ENCODE results near the gene SYNE1. TPM values are rescaled to one million over a fixed set of nuclear protein-coding genes. Genes with fewer than 3 reads are reported as not detected.

The SYNE1 gene
- total RNA-seq, 1 donor from 2014 or later = 233 TPM

DNA sequence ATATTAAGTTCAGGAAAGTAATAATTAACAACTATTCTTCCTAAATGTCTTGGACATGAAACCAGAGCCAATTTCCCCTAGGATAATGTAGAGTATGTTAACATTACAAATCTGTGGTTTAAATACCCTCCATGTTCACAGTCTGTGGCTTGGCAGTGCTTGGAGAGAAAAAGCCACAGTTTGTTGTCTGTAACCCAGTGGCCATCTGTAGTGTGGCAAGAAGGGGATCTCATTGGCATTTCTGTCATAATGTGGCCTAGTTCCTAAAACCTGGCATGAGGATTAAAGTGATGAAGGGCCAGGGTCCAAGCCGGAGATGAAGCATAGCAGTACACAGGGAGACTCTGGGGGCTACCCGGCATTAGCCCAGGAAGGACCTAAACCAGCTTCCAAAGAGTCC, 31.2 kb downstream of the SYNE1 start:
- intact Hi-C loops (cut with DNase I) = no loop called here
- no peak overlapping the region for H3K4me3 ChIP-seq

GRCh38 chr6:152605342-152605741, 31.8 kb downstream of the SYNE1 start:
- Histone ChIP-seq H3K36me3 (no peaks in the 10 kb centered on the region), H3K4me3 (no peak overlapping the region), H3K27ac (no peak overlapping the region), H3K9me3 (no peaks in the 10 kb centered on the region), H3K4me1 (no peaks in the 10 kb centered on the region), H3K27me3 (no peaks in the 10 kb centered on the region)
- TF ChIP-seq, protein P1, sequence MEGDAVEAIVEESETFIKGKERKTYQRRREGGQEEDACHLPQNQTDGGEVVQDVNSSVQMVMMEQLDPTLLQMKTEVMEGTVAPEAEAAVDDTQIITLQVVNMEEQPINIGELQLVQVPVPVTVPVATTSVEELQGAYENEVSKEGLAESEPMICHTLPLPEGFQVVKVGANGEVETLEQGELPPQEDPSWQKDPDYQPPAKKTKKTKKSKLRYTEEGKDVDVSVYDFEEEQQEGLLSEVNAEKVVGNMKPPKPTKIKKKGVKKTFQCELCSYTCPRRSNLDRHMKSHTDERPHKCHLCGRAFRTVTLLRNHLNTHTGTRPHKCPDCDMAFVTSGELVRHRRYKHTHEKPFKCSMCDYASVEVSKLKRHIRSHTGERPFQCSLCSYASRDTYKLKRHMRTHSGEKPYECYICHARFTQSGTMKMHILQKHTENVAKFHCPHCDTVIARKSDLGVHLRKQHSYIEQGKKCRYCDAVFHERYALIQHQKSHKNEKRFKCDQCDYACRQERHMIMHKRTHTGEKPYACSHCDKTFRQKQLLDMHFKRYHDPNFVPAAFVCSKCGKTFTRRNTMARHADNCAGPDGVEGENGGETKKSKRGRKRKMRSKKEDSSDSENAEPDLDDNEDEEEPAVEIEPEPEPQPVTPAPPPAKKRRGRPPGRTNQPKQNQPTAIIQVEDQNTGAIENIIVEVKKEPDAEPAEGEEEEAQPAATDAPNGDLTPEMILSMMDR (IDR thresholded peaks at IDR 0.05) = no peak
- DNase-seq (ENCODE audit: low spot score in 2 of 2) = no peak
- intact Hi-C loops (cut with DNase I) = no loop called here

More for the DNA sequence above, 31.2 kb downstream of the SYNE1 start:
- no peaks in the 10 kb centered on the region for H3K9me3 ChIP-seq
- H3K4me1 ChIP-seq = no peaks in the 10 kb centered on the region
- no peak overlapping the region for H3K27ac ChIP-seq
- no peaks in the 10 kb centered on the region for H3K36me3 ChIP-seq
- H3K27me3 ChIP-seq = no peaks in the 10 kb centered on the region
- no peak for DNase-seq (ENCODE audit: low spot score in 2 of 2)
- TF ChIP-seq, protein P1 (IDR thresholded peaks at IDR 0.05) = no peak

DNA sequence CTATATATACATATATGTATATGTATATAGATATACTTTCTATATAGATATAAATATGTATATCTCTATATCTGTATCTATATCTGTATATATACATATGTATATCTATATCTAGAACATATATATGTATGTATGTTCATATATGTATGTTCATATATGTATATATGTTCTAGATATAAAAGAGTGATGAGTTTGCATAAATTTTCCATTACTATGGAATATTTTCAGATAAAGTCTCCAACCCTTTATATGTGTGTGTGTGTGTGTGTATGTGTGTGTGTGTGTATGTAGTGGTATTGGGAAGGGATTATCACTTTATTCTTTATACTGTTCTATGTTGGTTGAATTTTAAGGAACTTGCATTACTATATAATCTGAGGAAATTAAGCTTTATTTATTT, 33.3 kb downstream of the SYNE1 start:
- H3K27ac ChIP-seq = no peak overlapping the region
- DNase-seq (ENCODE audit: low spot score in 2 of 2) = no peak
- H3K4me1 ChIP-seq = no peaks in the 10 kb centered on the region
- TF ChIP-seq, protein P1 (IDR thresholded peaks at IDR 0.05) = no peak
- no peak overlapping the region for H3K4me3 ChIP-seq
- intact Hi-C loops (cut with DNase I) = no loop called here
- H3K27me3 ChIP-seq = no peaks in the 10 kb centered on the region
- no peaks in the 10 kb centered on the region for H3K36me3 ChIP-seq
- no peaks in the 10 kb centered on the region for H3K9me3 ChIP-seq

GRCh38 chr6:152600022-152600421, 37.1 kb downstream of the SYNE1 start:
- Histone ChIP-seq H3K4me3 (no peak overlapping the region), H3K9me3 (no peaks in the 10 kb centered on the region), H3K4me1 (no peaks in the 10 kb centered on the region), H3K27me3 (no peaks in the 10 kb centered on the region), H3K36me3 (no peaks in the 10 kb centered on the region), H3K27ac (no peak overlapping the region)
- no peak for DNase-seq (ENCODE audit: low spot score in 2 of 2)
- TF ChIP-seq, protein P1 (IDR thresholded peaks at IDR 0.05) = no peak
- intact Hi-C loops (cut with DNase I) = no loop called here

- TF ChIP-seq, protein P1 (IDR thresholded peaks at IDR 0.05) = no peak
- no peak overlapping the region for H3K27ac ChIP-seq
- intact Hi-C loops (cut with DNase I) = no loop called here
Observed at GRCh38 chr6:152598901-152599537, 38.1 kb downstream of the SYNE1 start.

GRCh38 chr6:152598421-152598820, 38.7 kb downstream of the SYNE1 start:
- H3K27ac ChIP-seq = no peak overlapping the region
- H3K36me3 ChIP-seq = no peaks in the 10 kb centered on the region
- H3K27me3 ChIP-seq = no peaks in the 10 kb centered on the region
- intact Hi-C loops (cut with DNase I) = no loop called here
- DNase-seq (ENCODE audit: low spot score in 2 of 2) = no peak
- H3K9me3 ChIP-seq = no peaks in the 10 kb centered on the region
- no peak overlapping the region for H3K4me3 ChIP-seq
- no peaks in the 10 kb centered on the region for H3K4me1 ChIP-seq
- TF ChIP-seq, protein P1 (IDR thresholded peaks at IDR 0.05) = no peak

More at GRCh38 chr6:152598901-152599537, 38.1 kb downstream of the SYNE1 start:
- Histone ChIP-seq H3K27me3 (no peaks in the 10 kb centered on the region), H3K4me1 (no peaks in the 10 kb centered on the region), H3K4me3 (no peak overlapping the region), H3K36me3 (no peaks in the 10 kb centered on the region), H3K9me3 (no peaks in the 10 kb centered on the region)
- DNase-seq (ENCODE audit: low spot score in 2 of 2) = no peak

Data from ascending aorta (tissue), 2 donors.